Mesodermal cell (in vitro differentiated cells): ENCODE data around the gene MAP3K8.

Experiments
- H3K27ac ChIP-seq: 2 replicates; pipeline ENCODE4 v1.7.0; 2013; ENCODE audit warnings: mild to moderate bottlenecking, low read depth, low read length, moderate library complexity; ENCODE audit not compliant: severe bottlenecking
- H3K36me3 ChIP-seq: 2 replicates; pipeline ENCODE4 v1.7.1; 2013; ENCODE audit warnings: mild to moderate bottlenecking, low read length, moderate library complexity; ENCODE audit not compliant: control insufficient read depth, insufficient read depth
- H3K4me1 ChIP-seq: one replicate; pipeline ENCODE4 v1.7.1; 2013; ENCODE audit warnings: mild to moderate bottlenecking, low read length; ENCODE audit not compliant: insufficient read depth, control insufficient read depth, poor library complexity, severe bottlenecking
- H3K4me3 ChIP-seq: 2 replicates; pipeline ENCODE4 v1.7.0; 2013; ENCODE audit warnings: low read length, control low read depth, mild to moderate bottlenecking; ENCODE audit not compliant: insufficient read depth, poor library complexity, severe bottlenecking; ENCODE audit errors: extremely low read depth
- H3K9me3 ChIP-seq: 2 replicates; pipeline ENCODE4 v1.7.1; 2013; ENCODE audit warnings: mild to moderate bottlenecking, low read length, moderate library complexity; ENCODE audit not compliant: control insufficient read depth
- WGBS, 2 experiments: methylation state at CpG; one replicate each; pipeline ENCODE4 v1.1.5; 2013; ENCODE audit warnings: missing lambda C conversion rate in 2 of 2; ENCODE audit not compliant: insufficient coverage in 2 of 2; 5-methylcytosine and 5-hydroxymethylcytosine counted together

The MAP3K8 gene

DNA sequence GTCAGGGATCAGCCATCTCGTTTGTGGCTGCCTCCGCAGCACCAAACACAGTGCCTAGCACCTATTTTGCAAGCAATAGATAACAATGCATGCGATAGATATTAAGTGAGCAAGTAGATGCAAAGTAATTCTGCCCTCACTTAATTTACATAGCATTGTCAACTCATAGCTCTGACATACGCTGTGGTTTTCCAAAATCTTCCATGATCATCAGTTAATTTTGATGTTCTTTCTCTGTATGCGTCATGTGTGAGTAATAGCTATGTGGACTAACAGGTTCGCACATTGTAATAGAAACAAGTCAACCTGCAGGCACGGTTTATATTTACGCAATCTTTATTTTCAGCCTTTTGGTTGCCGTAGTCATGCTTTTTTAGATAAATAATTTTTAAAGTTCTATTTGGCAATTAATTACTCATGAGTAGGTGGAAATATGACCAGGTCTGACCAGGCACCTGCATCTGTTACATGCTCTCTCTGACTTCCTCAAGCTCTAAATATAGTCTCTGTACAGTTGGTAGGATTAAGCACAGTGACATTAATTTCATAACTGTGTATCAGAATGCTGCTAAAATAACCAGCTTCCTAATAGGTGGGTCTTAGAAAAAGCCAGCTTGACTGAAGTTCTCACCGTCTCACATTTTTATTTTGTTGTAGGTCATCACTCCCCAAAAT, 13.3 kb downstream of the MAP3K8 start:
- no peak overlapping the region for H3K4me3 ChIP-seq
- no peak overlapping the region for H3K27ac ChIP-seq
- H3K36me3 ChIP-seq, result peaks cover 67% of the 10 kb centered on the region
- no peaks in the 10 kb centered on the region for H3K4me1 ChIP-seq
- 88 to 91% methylated on average over 1 to 4 of the region's 10 CpGs for WGBS, 2 experiments
- no peaks in the 10 kb centered on the region for H3K9me3 ChIP-seq

DNA sequence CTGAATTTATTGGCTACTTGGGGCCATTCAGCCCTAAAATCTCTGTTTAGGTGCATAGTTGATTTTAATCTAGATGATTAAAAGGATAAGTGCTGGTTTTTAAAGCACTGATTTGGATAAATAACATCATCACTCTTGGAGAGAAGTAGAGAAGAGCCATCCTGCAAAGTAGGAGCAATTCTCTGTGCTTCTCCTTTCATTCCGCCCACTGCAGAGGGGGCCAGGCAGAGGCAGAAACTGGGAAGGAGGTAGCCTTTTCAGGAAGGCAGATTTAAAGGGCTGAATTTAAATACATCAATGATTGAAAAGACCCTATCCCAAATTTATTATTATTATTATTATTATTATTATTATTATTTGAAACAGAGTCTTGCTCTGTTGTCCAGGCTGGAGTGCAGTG, 14.1 kb downstream of the MAP3K8 start:
- H3K9me3 ChIP-seq, result no peaks in the 10 kb centered on the region
- peaks cover 65% of the 10 kb centered on the region for H3K36me3 ChIP-seq
- no peaks in the 10 kb centered on the region for H3K4me1 ChIP-seq
- WGBS, 2 experiments, result no CpG with 5 or more reads among the region's 1 CpG
- no peak overlapping the region for H3K4me3 ChIP-seq
- no peak overlapping the region for H3K27ac ChIP-seq

DNA sequence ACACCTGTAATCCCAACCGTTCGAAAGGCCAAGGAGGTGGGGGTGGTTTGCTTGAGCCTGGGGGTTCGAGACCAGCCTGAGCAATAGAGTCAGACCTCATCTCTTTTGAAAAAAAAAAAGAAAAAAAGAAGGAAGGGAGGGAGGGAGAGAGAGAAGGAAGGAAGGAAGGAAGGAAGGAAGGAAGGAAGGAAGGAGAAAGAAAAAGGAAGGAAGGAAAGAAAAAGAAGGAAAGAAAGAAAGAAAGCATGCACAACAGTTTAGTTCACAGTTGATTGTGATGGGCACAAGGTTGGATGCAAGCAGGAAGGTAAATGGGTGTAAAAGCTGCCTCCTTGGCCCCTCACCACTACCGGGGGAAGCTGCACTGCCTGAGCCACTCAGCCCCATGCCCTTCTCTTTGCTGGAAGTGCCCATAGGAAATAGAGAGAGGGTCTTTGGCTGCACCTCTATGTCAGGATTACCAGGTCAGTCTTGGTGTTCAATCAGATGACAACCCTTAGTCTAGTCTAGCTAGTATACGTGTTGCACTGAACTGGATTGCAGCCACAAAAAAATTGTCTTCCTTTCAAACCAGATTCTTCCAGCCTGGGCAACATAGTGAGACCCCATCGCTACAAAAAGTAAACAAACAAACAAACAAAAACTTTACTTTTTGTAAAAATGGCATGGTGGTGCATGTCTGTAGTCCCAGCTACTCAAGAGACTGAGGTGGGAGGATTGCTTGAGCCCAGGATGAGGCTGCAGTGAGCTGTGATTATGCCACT, 20.0 kb downstream of the MAP3K8 start:
- 92 to 95% methylated on average over 4 of the region's 6 CpGs for WGBS, 2 experiments
- Histone ChIP-seq H3K36me3 (peaks cover 74% of the 10 kb centered on the region), H3K9me3 (no peaks in the 10 kb centered on the region), H3K4me1 (no peaks in the 10 kb centered on the region), H3K27ac (no peak overlapping the region), H3K4me3 (no peak overlapping the region)

DNA sequence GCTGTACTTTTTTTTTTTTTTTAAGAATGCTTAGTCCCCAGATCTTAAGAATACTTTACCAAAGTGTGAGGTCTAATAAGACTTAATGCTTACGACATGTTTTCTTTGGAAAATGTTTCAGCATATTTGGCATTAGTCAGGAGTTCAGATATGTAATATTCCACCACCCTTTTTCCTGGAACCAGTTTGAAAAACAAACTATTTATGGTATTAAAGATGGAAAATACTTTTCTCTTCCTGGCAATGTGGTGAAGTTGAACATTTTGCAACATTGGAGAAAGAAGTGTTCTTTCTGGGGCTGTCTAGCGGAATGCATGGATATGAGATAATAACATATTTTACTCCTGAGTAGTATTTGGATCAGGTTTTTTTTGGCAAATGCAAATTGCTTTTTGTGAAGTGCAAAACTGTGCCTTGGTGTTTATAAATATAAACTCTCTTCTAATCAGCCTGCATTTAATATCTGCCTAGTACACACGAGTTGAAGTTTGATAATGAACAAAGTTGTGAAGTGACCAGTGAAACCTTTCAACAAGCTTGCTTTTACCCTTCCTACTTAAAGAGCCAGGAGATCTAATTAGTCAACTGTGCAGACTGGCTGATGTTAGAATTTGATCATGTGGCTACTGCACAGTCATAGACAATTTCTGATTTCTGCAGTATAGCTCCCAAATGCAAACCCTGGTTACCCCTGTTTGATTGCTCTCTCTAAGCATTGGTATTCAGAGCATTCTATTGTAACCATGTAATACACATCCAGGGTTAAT, 20.9 kb downstream of the MAP3K8 start:
- no peaks in the 10 kb centered on the region for H3K4me1 ChIP-seq
- peaks cover 74% of the 10 kb centered on the region for H3K36me3 ChIP-seq

DNA sequence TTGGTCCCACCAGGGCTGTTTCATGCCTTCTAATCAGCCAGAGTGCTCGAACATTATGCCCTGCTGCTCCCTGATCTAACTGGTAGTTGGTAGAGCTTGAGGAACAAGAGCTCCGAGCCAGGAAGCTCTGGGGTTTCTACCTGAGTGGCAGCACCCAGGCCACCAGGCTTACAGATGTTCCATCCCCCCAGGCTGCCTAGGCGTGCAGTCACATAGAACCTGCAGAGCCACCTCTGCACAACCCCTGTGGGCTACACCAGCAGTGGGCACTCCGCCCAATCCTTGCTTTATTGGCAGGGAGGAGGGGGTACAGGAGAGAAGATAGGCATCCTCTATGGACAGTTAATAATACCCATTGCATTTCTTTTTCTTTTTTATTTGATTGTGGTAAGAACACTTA, 21.8 kb downstream of the MAP3K8 start:
- Histone ChIP-seq H3K9me3 (no peaks in the 10 kb centered on the region), H3K36me3 (peaks cover 73% of the 10 kb centered on the region)
- 100% methylated on average over 1 to 2 of the region's 4 CpGs for WGBS, 2 experiments

More for the DNA sequence above, 20.9 kb downstream of the MAP3K8 start:
- Histone ChIP-seq H3K9me3 (no peaks in the 10 kb centered on the region), H3K27ac (no peak overlapping the region), H3K4me3 (no peak overlapping the region)
- 100% methylated on average over 1 of the region's 3 CpGs; no CpG with 5 or more reads in 1 of the 2 experiments for WGBS, 2 experiments

DNA sequence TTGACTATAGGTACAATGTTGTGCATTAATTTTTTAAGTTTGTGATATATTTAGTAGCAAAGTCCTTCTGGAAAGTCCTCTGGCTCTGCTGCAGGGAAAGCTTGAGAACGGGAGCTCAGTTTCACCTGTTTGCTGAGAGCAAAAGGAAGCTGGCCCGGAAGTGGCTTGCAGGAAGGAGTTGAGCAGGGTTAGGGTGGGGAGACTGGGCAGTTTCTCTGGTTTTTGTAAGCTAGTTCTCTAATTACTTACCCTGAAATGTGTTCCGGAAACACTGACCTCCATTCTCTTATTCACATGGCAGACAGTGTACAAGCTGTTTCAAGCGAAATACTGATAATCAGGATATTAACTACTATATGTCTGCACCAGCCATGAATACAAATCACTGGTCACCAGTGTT, 22.3 kb downstream of the MAP3K8 start:
- no peak overlapping the region for H3K27ac ChIP-seq
- no peak overlapping the region for H3K4me3 ChIP-seq
- H3K36me3 ChIP-seq, result peaks cover 70% of the 10 kb centered on the region
- no peaks in the 10 kb centered on the region for H3K9me3 ChIP-seq
- no peaks in the 10 kb centered on the region for H3K4me1 ChIP-seq
- WGBS, 2 experiments, result 91 to 100% methylated on average over 2 to 3 of the region's 4 CpGs

More for the DNA sequence above, 21.8 kb downstream of the MAP3K8 start:
- Histone ChIP-seq H3K27ac (no peak overlapping the region), H3K4me3 (no peak overlapping the region), H3K4me1 (no peaks in the 10 kb centered on the region)

DNA sequence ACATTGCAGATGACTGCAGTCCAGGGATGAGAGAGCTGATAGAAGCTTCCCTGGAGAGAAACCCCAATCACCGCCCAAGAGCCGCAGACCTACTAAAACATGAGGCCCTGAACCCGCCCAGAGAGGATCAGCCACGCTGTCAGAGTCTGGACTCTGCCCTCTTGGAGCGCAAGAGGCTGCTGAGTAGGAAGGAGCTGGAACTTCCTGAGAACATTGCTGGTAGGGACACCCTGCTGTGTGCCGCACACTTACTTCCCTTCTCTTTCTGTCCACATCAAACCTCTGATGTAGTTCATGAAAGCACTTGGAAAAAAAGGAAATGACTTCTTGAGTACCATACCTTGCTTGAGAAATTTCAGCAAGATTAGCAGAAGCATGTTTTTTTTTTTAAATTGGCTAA, 25.3 kb downstream of the MAP3K8 start:
- 82 to 96% methylated on average over 3 to 5 of the region's 6 CpGs for WGBS, 2 experiments
- Histone ChIP-seq H3K36me3 (peaks cover 50% of the 10 kb centered on the region), H3K4me1 (no peaks in the 10 kb centered on the region), H3K4me3 (no peak overlapping the region), H3K9me3 (no peaks in the 10 kb centered on the region), H3K27ac (no peak overlapping the region)

DNA sequence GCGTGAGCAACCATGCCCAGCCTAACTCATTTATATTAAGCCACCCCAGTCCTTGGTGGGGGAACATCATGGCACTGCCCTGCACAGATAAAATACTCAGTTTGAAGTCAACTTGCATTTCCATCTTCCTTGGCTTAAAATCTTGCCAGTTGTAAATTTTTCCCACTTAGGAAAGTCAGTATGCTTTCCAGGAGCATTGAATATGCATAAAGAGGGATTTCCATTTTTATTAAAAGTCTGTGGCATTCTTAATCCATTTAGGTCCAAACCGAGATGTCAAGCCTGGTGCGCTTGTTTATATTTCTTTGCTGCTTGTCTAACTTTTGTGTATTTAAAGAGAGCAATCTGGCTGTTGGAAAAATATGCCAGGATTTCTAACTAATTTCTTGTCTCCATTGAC, 26.1 kb downstream of the MAP3K8 start:
- H3K27ac ChIP-seq, result no peak overlapping the region
- no peak overlapping the region for H3K4me3 ChIP-seq
- H3K36me3 ChIP-seq, result peaks cover 47% of the 10 kb centered on the region
- H3K9me3 ChIP-seq, result no peaks in the 10 kb centered on the region
- 100% methylated on average over 3 of the region's 3 CpGs for whole genome bisulfite sequencing, 2 experiments
- no peaks in the 10 kb centered on the region for H3K4me1 ChIP-seq

DNA sequence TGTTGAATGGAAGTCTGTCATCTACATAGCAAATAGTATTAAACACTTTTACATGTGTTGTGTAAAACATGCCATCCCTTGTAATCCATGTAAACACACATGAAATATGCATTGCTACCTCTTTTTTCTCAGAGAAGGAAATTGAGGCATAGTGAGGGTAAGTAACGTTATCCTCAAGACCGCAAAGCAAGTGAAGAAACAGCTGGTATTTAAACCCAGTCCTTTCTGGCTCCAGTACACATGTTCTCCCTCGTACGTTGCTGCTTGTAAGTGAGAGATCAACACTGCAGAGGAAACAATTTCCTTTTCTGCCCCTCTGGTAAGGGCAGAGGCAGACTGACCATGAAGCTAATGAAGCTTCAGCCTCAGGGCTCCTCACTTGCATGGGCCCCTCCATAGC, 28.5 kb downstream of the MAP3K8 start:
- Histone ChIP-seq H3K27ac (no peak overlapping the region), H3K4me3 (no peak overlapping the region), H3K9me3 (no peaks in the 10 kb centered on the region), H3K4me1 (no peaks in the 10 kb centered on the region), H3K36me3 (peaks cover 39% of the 10 kb centered on the region)
- 89 to 96% methylated on average over 2 to 4 of the region's 4 CpGs for WGBS, 2 experiments

DNA sequence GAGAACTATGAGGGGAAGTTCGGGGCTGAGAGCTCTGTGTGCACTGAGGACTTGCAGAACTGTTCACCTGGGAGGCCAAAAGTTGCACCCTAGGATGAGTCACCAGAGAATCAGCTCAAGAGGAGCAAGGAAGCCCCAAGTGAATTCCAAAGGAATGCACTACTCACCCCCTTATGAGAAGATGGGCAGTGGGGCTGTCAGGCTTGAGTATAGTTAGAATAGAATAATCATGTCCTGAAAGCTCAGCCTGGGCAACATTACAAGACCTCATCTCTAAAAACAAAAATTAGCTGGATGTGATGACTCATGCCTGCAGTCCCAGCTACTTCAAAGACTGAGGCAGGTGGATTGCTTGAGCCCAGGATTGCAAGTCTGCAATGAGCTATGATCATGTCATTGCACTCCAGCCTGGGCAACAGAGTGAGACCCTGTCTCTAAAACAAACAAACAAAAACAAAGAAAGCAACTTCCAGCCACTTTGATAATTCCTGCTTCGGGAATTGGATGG, 30.0 kb downstream of the MAP3K8 start:
- Histone ChIP-seq H3K27ac (no peak overlapping the region), H3K36me3 (peaks cover 24% of the 10 kb centered on the region), H3K4me3 (no peak overlapping the region), H3K4me1 (no peaks in the 10 kb centered on the region), H3K9me3 (no peaks in the 10 kb centered on the region)
- 69 to 83% methylated on average over 1 to 2 of the region's 2 CpGs for WGBS, 2 experiments
